ENCODE data around the gene SLC10A1.

SLC10A1 gene

DNA sequence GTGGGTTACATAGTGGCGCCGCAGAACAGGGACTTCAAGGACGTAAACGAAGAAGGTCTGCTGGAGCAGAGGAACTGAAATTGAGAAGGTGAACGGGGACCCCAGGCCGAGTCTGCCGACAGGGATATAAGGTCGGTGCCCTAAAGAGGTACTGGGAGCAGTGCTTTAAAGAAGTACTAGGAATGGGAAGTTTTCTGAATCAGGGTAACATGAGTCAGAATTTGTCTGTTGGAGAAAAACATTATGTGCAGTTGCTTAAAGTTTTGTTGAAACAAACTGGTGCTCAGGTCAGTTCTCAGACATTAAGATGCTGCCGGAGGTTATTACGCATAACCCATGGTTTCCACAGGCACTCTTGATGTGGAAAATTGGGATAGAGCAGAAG lies 14.8 kb upstream of the SLC10A1 start:
- no peak for DNase-seq (ENCODE audit: low read depth)
- H3K4me3 ChIP-seq (ENCODE audit: control insufficient read depth, low read depth, low read length): no peak overlapping the region
- TF ChIP-seq, protein P1, sequence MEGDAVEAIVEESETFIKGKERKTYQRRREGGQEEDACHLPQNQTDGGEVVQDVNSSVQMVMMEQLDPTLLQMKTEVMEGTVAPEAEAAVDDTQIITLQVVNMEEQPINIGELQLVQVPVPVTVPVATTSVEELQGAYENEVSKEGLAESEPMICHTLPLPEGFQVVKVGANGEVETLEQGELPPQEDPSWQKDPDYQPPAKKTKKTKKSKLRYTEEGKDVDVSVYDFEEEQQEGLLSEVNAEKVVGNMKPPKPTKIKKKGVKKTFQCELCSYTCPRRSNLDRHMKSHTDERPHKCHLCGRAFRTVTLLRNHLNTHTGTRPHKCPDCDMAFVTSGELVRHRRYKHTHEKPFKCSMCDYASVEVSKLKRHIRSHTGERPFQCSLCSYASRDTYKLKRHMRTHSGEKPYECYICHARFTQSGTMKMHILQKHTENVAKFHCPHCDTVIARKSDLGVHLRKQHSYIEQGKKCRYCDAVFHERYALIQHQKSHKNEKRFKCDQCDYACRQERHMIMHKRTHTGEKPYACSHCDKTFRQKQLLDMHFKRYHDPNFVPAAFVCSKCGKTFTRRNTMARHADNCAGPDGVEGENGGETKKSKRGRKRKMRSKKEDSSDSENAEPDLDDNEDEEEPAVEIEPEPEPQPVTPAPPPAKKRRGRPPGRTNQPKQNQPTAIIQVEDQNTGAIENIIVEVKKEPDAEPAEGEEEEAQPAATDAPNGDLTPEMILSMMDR (conservative IDR thresholded peaks at IDR 0.05; ENCODE audit: control insufficient read depth, insufficient read depth, low read depth, low read length): no peak

DNA sequence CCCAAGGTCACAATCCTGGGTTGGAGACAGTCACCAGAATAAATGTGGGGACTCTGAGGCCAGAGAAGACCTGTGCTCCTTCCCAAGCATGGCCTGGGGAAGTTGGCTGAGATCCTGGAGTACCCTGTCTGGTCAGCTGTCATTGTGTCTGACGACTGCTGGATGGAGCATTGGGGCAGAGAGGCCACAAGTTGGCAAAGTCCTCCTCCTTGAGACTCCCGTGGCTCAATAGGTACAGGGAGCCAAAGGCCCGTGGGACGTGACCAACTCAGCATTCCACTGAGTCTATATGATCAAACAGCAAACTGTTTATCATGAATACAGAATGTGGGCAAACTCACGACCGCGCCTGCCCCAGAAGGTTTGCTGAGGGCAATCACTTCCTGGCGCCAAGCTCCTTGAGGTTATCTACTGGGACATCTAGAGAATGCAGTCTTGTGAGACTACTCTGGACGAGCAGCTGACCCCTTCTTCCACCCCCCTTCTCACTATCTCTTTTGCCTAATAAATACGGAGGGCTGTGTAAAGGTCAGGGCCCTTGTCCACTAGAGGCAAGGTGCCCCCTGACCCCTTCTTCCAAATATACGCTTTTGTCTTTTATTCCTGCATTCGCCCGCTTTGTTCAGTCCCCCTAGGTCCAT lies 14.3 kb upstream of the SLC10A1 start:
- H3K4me3 ChIP-seq (ENCODE audit: control insufficient read depth, low read depth, low read length): no peak overlapping the region
- no peak for DNase-seq (ENCODE audit: low read depth)
- TF ChIP-seq, protein P1 (conservative IDR thresholded peaks at IDR 0.05; ENCODE audit: control insufficient read depth, insufficient read depth, low read depth, low read length): no peak

DNA sequence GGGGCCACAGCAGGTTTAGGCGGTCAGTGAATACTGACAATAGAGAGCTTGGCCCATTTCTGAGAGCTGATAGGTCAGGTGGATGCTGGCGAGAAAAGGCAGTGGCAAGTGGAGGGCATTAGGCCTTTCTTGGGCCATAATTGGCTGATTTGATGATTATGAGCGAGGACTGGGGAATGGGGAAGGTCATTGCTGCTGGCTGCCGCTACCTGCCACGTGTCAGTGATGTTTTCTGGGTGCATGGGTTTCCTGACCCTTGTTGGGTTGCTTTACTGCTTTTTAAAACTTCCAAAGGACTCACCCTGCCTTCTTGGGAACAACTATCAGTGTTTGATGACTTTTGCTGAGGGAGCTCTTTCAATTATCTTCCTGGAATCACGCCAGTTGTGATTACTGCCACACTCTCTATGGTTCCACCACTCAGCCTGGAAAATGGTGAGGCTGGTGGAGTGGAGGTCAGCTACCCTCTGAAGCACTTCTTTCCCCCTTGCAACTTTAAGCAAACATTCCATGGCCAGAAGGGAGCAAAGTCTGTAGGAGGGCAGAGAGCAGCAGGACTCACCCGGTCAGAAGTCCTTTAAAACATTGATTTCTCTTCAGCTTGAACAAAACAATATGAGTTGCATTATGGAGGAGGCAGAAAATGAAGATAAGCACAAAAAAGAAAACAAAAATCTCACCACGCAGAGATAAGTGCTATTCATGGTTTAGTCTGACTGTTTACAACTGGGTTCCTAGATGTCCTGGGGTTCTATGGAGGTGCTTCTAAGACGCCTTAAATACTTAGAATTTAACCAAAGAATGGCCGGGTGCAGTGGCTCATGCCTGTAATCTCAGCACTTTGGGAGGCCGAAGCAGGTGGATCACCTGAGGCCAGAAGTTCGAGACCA lies 12.1 kb upstream of the SLC10A1 start:
- no peak for DNase-seq (ENCODE audit: low read depth)
- TF ChIP-seq, protein P1 (conservative IDR thresholded peaks at IDR 0.05; ENCODE audit: control insufficient read depth, insufficient read depth, low read depth, low read length): no peak

DNA sequence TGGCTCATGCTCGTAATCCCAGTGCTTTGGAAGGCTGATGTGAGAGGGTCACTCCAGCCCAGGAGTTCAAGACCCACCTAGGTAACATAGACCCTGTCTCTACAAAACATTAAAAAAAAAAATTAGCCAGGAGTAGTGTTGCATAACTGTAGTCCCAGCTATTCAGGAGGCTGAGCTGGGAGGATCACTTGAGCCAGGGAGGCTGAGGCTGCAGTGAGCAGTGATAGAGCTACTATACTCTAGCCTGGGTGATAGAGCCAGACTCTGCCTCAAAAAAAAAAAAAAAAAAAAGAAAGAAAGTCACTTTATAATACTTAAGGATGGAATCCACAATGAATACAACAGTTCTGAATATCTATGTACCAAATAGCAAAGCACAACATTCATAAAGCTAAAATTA lies 10.2 kb upstream of the SLC10A1 start:
- TF ChIP-seq, protein P1 (conservative IDR thresholded peaks at IDR 0.05; ENCODE audit: control insufficient read depth, insufficient read depth, low read depth, low read length): no peak
- no peak for DNase-seq (ENCODE audit: low read depth)
- H3K4me3 ChIP-seq (ENCODE audit: control insufficient read depth, low read depth, low read length): no peak overlapping the region

More for the DNA sequence above, 12.1 kb upstream of the SLC10A1 start:
- no peak overlapping the region for H3K4me3 ChIP-seq (ENCODE audit: control insufficient read depth, low read depth, low read length)

DNA sequence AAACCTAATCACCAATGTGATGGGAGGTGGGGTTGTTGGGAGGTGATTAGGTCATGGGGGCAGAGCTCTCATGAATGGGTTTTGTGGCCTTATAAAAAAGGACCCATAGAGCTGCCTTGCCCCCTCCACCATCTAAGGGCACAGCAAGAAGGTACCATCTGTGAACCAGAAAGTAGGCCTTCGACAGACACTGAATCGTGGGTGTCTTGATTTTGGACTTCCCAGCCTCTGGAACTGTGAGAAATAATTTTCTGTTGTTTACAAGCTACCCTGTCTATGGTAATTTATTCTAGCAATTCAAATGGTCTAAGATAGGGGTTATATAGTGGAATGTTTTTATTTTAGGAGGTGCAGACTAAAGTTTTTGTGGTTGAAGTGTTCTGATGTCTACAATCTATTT lies 7.9 kb upstream of the SLC10A1 start:
- no peak for DNase-seq (ENCODE audit: low read depth)
- TF ChIP-seq, protein P1 (conservative IDR thresholded peaks at IDR 0.05; ENCODE audit: control insufficient read depth, insufficient read depth, low read depth, low read length): no peak
- no peak overlapping the region for H3K4me3 ChIP-seq (ENCODE audit: control insufficient read depth, low read depth, low read length)

DNA sequence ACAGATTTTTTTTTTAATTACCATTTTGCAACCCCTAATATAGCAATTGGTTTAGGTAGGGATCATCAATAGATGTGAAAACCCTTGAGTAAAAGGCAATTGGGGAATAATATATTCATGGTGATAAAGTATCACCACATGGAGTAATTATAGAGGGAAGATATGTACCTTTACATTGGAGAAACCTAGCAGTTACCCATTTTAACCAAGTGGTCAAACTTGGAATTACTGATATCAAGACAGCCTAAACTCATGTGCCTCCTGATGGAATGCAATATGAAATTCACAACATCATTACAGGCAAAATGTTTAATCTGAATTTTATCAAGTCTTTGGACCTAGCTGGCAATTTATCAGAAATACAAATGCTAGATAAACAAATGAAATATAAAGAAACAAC lies 6.7 kb upstream of the SLC10A1 start:
- no peak overlapping the region for H3K4me3 ChIP-seq (ENCODE audit: control insufficient read depth, low read depth, low read length)
- no peak for DNase-seq (ENCODE audit: low read depth)
- TF ChIP-seq, protein P1 (conservative IDR thresholded peaks at IDR 0.05; ENCODE audit: control insufficient read depth, insufficient read depth, low read depth, low read length): peak; percentile 20

Data from fibroblast of mammary gland (primary cell).